ENCODE data around the gene CDC42EP4.

CDC42EP4 gene

DNA sequence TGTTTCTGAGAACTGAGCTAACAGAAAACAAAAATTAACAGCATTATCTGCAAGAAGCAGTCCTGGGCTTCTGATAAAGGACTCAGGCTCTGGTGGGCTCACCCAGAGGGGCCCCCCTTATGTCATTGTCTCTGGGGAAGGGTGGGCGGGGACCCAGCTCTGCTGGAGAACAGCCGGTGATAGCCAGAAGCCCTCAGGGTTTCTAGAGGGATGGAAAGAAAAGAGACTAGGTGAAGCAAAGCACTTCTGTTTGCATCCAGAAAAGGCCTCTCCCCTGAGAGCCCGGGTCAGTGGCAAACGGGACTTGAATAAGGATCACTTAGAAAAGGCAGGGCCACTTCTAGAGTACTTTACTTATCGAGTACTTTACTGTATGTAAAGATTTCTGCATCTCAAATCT lies 7.0 kb upstream of the CDC42EP4 start:
- TF ChIP-seq ISL1 (CRISPR knock-in tag; IDR thresholded peaks at IDR 0.05) (no peak), RARB (CRISPR knock-in tag; IDR thresholded peaks at IDR 0.05) (no peak), ZFP30 (CRISPR knock-in tag; IDR thresholded peaks at IDR 0.05) (no peak)
- ATAC-seq = no peak

DNA sequence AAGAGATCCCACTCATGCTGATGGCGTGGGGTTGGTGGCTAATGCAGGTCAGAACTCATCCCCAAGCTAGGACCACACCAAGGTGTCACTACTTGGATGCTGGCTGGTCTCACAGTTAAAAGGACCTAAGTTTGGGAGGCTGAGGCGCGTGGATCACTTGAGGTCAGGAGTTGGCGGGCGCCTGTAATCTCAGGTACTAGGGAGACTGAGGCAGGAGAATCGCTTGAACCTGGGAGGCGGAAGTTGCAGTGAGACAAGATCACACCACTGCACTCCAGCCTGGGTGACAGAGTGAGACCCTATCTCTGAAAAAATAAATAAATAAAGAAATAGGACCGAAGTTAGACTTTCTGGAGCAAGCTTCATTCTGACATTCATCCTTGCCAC lies 6.6 kb upstream of the CDC42EP4 start:
- TF ChIP-seq, protein P1, sequence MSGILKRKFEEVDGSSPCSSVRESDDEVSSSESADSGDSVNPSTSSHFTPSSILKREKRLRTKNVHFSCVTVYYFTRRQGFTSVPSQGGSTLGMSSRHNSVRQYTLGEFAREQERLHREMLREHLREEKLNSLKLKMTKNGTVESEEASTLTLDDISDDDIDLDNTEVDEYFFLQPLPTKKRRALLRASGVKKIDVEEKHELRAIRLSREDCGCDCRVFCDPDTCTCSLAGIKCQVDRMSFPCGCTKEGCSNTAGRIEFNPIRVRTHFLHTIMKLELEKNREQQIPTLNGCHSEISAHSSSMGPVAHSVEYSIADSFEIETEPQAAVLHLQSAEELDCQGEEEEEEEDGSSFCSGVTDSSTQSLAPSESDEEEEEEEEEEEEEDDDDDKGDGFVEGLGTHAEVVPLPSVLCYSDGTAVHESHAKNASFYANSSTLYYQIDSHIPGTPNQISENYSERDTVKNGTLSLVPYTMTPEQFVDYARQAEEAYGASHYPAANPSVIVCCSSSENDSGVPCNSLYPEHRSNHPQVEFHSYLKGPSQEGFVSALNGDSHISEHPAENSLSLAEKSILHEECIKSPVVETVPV (CRISPR knock-in tag; IDR thresholded peaks at IDR 0.05) = no peak
- TF ChIP-seq ZNF70 (CRISPR knock-in tag; IDR thresholded peaks at IDR 0.05) (no peak), SNAI2 (CRISPR knock-in tag; IDR thresholded peaks at IDR 0.05) (no peak), ZNF8 (CRISPR knock-in tag; IDR thresholded peaks at IDR 0.05) (no peak), TCF4 (CRISPR knock-in tag; IDR thresholded peaks at IDR 0.05; ENCODE audit: borderline replicate concordance) (no peak), OSR1 (CRISPR knock-in tag; IDR thresholded peaks at IDR 0.05) (no peak), ZFP30 (CRISPR knock-in tag; IDR thresholded peaks at IDR 0.05) (no peak), RARB (CRISPR knock-in tag; IDR thresholded peaks at IDR 0.05) (no peak), ESRRG (CRISPR knock-in tag; IDR thresholded peaks at IDR 0.05) (no peak), ZFP3 (CRISPR knock-in tag; IDR thresholded peaks at IDR 0.05) (no peak), ARNTL (CRISPR knock-in tag; IDR thresholded peaks at IDR 0.05; ENCODE audit: borderline replicate concordance, low read depth) (no peak), ZNF565 (CRISPR knock-in tag; conservative IDR thresholded peaks at IDR 0.05; ENCODE audit: low read depth) (no peak), ISL1 (CRISPR knock-in tag; IDR thresholded peaks at IDR 0.05) (no peak), ZC3H10 (CRISPR knock-in tag; IDR thresholded peaks at IDR 0.05) (no peak), GLIS3 (CRISPR knock-in tag; IDR thresholded peaks at IDR 0.05) (no peak), BACH2 (CRISPR knock-in tag; IDR thresholded peaks at IDR 0.05; ENCODE audit: borderline replicate concordance) (no peak), TOX (CRISPR knock-in tag; IDR thresholded peaks at IDR 0.05; ENCODE audit: borderline replicate concordance) (no peak), CSDC2 (CRISPR knock-in tag; IDR thresholded peaks at IDR 0.05) (no peak)
- TF ChIP-seq, protein P2, sequence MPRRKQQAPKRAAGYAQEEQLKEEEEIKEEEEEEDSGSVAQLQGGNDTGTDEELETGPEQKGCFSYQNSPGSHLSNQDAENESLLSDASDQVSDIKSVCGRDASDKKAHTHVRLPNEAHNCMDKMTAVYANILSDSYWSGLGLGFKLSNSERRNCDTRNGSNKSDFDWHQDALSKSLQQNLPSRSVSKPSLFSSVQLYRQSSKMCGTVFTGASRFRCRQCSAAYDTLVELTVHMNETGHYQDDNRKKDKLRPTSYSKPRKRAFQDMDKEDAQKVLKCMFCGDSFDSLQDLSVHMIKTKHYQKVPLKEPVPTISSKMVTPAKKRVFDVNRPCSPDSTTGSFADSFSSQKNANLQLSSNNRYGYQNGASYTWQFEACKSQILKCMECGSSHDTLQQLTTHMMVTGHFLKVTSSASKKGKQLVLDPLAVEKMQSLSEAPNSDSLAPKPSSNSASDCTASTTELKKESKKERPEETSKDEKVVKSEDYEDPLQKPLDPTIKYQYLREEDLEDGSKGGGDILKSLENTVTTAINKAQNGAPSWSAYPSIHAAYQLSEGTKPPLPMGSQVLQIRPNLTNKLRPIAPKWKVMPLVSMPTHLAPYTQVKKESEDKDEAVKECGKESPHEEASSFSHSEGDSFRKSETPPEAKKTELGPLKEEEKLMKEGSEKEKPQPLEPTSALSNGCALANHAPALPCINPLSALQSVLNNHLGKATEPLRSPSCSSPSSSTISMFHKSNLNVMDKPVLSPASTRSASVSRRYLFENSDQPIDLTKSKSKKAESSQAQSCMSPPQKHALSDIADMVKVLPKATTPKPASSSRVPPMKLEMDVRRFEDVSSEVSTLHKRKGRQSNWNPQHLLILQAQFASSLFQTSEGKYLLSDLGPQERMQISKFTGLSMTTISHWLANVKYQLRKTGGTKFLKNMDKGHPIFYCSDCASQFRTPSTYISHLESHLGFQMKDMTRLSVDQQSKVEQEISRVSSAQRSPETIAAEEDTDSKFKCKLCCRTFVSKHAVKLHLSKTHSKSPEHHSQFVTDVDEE (CRISPR knock-in tag; IDR thresholded peaks at IDR 0.05) = no peak
- TF ChIP-seq, protein P3, sequence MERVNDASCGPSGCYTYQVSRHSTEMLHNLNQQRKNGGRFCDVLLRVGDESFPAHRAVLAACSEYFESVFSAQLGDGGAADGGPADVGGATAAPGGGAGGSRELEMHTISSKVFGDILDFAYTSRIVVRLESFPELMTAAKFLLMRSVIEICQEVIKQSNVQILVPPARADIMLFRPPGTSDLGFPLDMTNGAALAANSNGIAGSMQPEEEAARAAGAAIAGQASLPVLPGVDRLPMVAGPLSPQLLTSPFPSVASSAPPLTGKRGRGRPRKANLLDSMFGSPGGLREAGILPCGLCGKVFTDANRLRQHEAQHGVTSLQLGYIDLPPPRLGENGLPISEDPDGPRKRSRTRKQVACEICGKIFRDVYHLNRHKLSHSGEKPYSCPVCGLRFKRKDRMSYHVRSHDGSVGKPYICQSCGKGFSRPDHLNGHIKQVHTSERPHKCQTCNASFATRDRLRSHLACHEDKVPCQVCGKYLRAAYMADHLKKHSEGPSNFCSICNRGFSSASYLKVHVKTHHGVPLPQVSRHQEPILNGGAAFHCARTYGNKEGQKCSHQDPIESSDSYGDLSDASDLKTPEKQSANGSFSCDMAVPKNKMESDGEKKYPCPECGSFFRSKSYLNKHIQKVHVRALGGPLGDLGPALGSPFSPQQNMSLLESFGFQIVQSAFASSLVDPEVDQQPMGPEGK (CRISPR knock-in tag; IDR thresholded peaks at IDR 0.05; ENCODE audit: borderline replicate concordance) = no peak
- no peak; the same call in 2 of the 3 replicates for ATAC-seq

DNA sequence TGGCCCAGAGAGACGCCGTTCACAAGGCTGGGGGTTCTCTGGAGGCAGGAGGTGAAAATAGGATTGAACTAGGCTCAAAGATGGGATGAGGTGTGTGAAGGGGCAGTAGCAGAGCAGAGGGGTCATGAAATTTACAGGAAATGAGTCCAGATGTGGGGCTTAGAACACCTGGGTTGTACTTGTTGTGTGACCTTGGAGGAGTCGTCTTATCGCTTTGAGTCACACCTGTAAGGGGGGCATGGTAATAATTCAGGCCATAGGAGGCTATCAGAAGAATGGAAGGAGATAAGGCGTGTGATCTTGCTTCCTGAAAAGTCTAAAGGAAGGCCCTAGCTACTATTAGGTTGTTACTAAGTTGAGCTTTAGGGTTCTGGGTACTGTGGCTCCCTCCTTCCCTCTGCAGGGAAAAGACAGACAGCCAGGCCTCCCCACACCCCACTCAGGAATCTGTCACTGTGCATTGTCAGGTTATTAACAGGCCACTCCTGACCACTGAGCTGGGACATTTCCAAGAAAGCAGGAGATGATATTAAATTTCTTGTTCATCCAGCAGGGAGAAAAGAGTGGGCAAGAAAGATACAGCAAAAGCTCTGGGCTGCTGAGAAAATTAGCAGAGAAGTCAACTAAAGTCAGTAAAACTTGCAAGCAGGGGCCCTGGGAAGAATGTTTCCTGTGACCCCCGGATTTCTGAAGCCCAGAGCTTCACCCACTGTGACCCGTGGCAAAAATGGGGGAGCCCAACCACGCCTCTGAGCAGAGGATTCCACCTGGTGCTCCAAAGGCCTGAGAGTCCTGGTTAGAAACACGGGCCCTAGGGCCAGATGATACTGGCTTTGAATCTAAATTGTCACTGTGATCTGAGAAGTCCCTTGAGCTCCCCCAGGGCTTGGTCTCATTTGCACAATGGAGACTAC lies 6.0 kb upstream of the CDC42EP4 start:
- no peak for TF ChIP-seq GLIS3 (CRISPR knock-in tag; IDR thresholded peaks at IDR 0.05)
- 0 out of 2 replicates have a peak, but pooled peaks have one; percentile 21 for TF ChIP-seq TCF4 (CRISPR knock-in tag; IDR thresholded peaks at IDR 0.05; ENCODE audit: borderline replicate concordance)
- TF ChIP-seq ISL1 (CRISPR knock-in tag; IDR thresholded peaks at IDR 0.05) = 0 out of 2 replicates have a peak, but pooled peaks have one; percentile 24
- TF ChIP-seq ZFP3 (CRISPR knock-in tag; IDR thresholded peaks at IDR 0.05) = no peak
- peak; percentile 73 for ATAC-seq

DNA sequence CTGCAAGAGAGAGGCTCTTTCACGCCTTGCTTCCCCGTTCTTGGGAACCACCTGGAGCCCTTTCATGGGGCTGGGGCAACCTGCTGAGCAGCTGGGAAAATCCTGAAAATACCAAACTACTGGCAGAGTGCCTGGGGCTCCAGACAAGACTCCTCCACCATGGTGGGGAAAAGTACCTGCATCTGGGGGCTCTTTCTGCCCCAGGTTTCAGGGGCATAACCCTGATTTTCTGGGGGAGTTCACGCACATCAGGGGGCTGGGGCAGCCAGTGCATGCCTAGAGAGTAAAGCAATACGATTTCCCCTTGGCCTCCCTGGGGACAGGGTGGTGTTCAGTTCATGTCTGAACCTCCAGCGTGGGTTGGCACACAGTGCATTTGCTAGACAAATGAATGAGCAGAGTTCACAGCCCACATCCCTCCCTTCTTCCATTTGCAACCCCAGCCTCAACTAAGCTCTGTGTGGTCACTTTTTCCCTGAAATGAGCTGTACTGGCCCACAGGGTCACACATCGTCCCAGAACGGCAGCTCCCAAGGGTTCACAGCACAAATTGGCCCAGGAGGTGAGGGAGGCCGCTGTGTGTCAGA lies 5.2 kb upstream of the CDC42EP4 start:
- TF ChIP-seq ZFP30 (CRISPR knock-in tag; IDR thresholded peaks at IDR 0.05) = no peak
- TF ChIP-seq TCF4 (CRISPR knock-in tag; IDR thresholded peaks at IDR 0.05; ENCODE audit: borderline replicate concordance) = no peak
- no peak for TF ChIP-seq ZNF8 (CRISPR knock-in tag; IDR thresholded peaks at IDR 0.05)
- no peak for TF ChIP-seq CSDC2 (CRISPR knock-in tag; IDR thresholded peaks at IDR 0.05)
- TF ChIP-seq, protein P4, sequence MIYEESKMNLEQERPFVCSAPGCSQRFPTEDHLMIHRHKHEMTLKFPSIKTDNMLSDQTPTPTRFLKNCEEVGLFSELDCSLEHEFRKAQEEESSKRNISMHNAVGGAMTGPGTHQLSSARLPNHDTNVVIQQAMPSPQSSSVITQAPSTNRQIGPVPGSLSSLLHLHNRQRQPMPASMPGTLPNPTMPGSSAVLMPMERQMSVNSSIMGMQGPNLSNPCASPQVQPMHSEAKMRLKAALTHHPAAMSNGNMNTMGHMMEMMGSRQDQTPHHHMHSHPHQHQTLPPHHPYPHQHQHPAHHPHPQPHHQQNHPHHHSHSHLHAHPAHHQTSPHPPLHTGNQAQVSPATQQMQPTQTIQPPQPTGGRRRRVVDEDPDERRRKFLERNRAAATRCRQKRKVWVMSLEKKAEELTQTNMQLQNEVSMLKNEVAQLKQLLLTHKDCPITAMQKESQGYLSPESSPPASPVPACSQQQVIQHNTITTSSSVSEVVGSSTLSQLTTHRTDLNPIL (CRISPR knock-in tag; IDR thresholded peaks at IDR 0.05; ENCODE audit: low read depth) = no peak
- TF ChIP-seq, protein P2 (CRISPR knock-in tag; IDR thresholded peaks at IDR 0.05) = no peak
- TF ChIP-seq TOX (CRISPR knock-in tag; IDR thresholded peaks at IDR 0.05; ENCODE audit: borderline replicate concordance) = no peak
- no peak for TF ChIP-seq GLIS3 (CRISPR knock-in tag; IDR thresholded peaks at IDR 0.05)
- no peak for TF ChIP-seq ZC3H10 (CRISPR knock-in tag; IDR thresholded peaks at IDR 0.05)
- no peak for TF ChIP-seq ESRRG (CRISPR knock-in tag; IDR thresholded peaks at IDR 0.05)
- TF ChIP-seq ZFP3 (CRISPR knock-in tag; IDR thresholded peaks at IDR 0.05) = no peak
- no peak for TF ChIP-seq OSR1 (CRISPR knock-in tag; IDR thresholded peaks at IDR 0.05)
- no peak for TF ChIP-seq ZNF70 (CRISPR knock-in tag; IDR thresholded peaks at IDR 0.05)
- TF ChIP-seq ISL1 (CRISPR knock-in tag; IDR thresholded peaks at IDR 0.05) = no peak
- no peak; the same call in 2 of the 3 replicates for ATAC-seq

Data from SK-N-SH treated with all-trans-retinoic acid at 6 μM for 48 hours (cell line).